GM18502 (cell line): ENCODE data around the gene ITPRIPL2.

ENCODE experiments used
- ATAC-seq: cut with Tn5 transposase; IDR thresholded peaks from one replicate; pipeline ENCODE4 v1.9.1; 2021; ENCODE audit warnings: mild to moderate bottlenecking; ENCODE audit not compliant: unreplicated experiment, poor library complexity

The ITPRIPL2 gene

DNA sequence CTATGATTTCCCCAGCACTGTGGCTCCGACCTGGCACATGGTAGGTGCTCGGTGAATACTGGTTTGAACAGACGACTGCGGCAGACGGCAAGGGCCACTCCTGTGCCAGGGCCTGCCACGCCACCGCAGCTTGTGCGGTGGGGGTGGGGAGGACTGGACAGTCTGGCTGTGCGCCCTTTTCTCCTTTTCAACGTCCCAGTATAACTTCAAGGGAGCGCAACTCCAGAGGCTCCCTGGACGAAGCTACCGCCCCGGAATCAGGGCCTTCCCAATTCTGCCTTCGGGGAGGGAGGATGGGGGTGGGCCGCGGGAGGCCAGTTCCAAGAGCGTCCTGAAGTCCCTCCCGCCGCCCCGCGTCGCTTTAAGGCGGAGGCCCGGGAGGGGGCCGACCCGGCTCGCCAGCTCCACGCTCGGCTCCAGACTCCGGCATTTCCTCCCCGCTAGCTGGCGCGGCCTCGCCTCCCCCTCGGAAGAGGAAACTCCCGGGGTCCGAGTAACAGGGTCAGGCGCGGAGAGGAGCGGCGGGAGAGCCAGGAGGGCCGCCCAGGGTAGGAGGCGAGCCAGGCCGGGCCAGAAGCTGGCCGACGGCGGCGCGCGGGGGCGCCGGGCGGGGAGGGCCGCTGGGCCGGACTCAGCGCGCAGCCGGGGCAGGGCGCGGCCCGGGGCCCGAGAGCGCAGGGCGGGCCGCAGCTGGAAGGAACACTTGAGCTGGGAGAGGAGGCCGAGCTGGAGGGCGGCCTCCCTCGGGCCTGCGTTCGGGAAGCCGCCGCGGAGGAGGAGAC lies at the start of gene ITPRIPL2:
Gene ITPRIPL2, plus strand, starts transcription at position 388 of the 782 bp plus-strand sequence. CDS start 498 bp downstream, outside the sequence.
- ATAC-seq = peak; percentile 39

DNA sequence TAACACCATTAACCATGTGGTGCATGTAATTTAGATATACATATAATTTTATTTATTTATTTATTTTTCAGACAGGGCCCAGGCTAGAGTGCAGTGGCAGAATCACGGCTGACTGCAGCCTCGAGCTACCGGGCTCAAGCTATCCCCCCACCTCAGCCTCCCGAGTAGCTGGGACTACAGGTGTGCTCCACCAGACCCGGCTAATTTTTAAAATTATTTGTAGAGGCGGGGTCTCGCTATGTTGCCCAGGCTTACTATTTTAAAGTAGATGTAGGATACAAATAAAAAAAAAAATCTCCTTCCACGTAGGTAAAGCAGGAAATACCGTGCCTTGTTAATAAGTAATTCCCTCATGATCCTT lies 46.8 kb upstream of the ITPRIPL2 start:
- ATAC-seq = no peak

DNA sequence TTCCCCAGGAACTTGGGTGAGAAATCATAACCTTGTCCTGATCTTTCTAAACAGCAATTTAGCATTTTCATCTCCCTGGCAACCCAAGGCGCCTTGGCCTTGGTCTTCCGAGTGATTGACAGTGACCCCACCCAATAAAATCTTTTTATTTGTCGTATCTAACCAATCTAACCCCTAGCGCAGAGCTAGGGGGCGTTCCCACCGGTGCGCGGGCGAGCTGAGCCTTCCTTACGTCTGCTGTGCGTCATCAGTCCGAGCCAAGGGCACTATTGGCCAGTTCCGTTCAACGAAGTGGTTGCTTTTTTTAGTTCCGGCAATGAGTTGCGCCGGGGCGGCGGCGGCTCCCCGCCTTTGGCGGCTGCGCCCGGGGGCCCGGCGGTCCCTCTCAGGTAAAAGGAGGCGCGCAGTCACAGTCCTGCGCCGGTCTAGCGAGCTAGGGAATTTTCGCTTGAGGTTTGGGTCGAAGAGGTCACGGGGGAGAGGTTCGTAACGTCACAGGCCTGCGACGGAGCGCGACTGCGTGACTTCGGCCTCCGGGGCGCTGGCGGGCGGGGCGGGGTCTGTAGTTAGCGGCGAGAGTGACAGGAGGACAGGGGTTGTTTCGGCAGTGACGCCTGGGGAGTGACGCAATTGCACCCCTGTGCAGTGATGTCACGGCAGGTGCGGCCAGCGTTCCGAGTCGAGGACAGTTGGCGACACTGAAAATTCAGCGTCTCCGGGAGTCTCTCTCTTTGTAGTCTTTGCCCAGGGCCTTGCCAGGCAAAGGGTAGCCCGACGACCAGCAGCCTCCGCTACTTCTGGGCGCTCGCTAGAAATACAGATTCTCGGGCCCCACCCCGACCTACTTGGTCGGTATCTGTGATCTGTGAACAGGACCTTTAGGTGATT lies 46.2 kb upstream of the ITPRIPL2 start, which contains the start of gene COQ7:
Gene COQ7, plus strand, starts transcription at position 266 of the 888 bp plus-strand sequence. Its CDS starts 51 bp downstream, at position 317.
- peak; percentile 91 for ATAC-seq

DNA sequence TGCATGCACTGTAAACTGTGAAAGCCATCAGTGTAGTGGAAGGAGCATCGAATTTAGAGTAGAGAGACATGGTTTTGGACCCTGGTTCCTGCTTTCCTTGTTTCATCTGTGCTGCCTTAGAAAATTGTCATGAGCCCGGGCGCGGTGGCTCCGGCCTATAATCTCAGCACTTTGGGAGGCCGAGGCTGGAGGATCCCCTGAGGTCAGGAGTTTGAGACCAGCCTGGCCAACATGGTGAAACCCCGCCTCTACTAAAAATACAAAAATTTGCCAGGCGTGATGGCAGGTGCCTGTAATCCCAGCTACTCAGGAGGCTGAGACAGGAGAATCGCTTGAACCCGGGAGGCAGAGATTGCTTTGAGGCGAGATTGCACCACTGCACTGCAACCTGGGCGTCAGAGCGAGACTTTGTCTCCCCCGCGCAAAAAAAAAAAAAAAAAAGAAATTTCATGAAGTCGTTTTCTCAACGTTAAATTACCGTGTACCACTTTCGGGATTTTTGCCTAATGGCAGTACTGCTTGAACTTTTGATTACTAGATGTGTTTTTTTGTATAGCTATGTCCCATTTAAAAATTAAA lies 45.4 kb upstream of the ITPRIPL2 start:
- ATAC-seq = no peak

DNA sequence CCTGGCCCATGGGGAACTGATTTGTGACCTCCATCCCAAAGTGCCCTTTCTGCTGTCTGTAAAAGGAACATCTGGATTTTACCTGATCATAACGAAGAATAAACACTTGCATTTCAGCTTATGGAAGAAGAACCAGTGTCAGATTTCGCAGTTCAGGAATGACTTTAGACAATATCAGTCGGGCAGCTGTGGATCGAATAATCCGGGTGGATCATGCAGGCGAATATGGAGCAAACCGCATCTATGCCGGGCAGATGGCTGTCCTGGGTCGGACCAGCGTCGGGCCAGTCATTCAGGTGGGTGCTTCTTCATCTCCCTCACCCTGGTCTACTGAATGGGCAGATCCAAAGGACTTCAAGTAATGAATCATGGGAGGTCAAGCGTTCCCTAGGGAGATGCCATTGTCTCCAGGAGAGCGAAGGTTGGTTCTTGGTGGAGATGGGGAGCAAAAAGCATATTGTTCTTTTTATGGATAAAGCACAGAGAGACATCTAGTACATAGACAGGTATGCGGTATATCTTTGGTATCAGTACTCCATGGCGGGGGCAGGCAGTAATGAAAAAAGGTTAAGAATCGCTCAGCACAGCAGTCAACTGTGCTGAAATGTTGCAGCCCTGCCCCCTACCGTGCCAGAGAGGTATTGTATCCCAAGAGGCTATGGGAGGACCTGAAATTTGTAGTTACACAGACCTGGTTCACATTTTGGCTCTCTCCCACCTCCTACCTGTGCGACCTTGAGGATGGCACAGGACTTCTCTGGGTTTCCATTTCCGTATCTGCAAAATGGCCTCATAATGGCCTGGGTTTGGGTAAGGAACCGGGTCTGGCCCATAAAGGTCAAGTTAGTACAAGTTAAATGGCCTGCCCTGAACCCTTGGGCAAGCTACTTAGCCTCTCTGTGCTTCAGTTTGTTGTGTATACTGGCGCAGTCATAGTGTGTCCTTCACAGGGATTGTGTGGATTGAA lies 41.7 kb upstream of the ITPRIPL2 start:
- ATAC-seq = no peak

DNA sequence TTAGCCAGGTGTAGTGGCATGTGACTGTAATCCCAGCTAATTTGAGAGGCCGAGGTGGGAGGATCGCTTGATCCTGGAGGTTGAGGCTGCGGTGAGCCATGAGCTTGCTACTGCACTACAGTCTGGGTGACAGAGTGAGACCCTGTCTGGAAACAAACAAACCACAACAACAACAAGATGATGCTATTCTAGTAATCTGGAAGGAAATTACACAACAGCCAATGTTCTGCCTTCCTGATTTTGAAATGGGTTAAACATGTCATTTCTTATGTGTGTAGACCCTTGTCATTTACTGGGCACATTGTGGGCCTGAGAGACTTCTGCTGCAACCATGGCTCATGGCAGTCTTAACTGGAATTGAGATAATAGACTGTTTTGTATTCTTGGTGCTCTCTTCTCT lies 40.4 kb upstream of the ITPRIPL2 start:
- ATAC-seq = no peak

DNA sequence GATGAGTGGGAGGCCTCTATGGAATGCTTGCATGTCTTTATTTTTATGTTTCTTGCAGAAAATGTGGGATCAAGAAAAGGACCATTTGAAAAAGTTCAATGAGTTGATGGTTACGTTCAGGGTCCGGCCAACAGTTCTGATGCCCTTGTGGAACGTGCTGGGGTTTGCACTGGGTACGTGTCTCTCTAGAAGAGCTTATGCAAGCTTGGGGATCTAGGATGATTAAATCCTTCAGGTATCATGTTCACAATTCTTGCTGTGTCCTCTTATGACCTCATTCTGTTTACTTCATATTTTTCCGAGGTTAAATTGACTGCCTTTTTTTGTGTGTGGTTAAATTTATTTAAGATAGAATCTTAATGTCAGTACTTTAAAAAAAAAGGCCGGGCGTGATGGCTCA lies 39.9 kb upstream of the ITPRIPL2 start:
- no peak for ATAC-seq

DNA sequence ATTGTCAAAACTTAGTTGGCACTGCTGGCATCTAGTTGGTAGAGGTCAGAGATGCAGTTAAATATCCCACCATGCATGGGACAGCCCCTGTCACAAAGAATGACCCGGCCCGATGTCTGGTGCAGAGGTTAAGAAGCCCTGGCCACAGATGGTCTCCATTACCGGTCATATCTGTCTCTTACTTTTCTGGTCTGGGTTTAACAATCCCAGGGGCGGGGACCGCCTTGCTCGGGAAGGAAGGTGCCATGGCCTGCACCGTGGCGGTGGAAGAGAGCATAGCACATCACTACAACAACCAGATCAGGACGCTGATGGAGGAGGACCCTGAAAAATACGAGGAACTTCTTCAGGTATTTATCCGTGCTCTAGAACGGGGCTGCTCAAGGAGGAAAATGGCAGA lies 38.3 kb upstream of the ITPRIPL2 start:
- ATAC-seq = no peak

DNA sequence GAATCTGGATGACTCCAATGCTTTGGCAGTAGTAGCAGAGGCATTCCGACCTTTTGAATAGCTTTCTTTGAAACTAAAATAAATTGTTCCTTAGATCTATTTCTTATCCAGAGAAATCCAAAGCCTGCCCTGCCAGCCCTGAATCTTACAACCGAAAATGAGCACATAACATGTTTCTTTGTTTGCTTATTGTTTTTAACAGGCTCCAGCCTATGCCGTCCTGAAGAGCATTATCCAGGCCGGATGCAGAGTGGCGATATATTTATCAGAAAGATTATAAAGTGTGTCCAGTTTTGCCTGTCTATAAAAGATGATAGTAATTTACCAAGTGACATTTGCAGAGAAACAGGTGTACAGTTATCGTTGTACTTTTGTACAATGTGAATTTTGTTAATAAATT lies 35.9 kb upstream of the ITPRIPL2 start:
- ATAC-seq = no peak

DNA sequence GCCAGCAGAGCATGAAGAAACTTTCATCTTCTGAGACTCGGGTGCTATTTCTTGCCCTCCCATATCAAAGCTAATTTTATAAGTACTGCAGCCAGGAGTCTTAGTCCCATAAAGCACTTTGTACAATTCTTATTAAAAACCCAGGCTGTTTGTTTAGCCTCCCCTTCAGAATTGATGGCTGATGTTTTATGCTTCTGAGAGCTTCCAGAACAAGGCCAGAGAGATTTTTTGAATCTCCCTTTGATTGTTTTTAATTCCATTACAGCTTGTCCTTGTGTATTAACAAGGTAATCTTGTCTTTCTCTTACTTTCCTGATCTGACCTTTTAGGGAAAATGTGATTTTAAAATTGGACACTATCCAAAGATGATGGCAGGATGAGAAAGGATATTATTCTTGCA lies 30.1 kb upstream of the ITPRIPL2 start:
- ATAC-seq = no peak

DNA sequence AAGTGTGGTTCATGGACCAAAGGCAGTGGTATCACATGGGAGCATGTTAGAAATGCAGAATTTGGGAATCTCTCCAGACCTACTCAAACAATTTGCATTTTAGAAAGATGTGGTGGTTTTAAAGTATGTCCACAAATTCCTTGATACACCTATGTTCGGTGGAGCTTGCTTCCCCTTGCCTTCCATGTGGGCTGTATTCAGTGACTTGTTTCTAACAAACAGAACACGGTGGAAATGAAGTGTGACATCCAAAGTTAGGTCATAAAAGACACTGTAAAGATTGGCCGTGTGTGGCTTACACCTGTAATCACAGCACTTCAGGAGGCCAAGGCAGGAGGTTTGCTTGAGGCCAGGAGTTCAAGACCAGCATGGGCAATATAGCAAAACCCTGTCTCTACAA lies 29.6 kb upstream of the ITPRIPL2 start:
- ATAC-seq = no peak

DNA sequence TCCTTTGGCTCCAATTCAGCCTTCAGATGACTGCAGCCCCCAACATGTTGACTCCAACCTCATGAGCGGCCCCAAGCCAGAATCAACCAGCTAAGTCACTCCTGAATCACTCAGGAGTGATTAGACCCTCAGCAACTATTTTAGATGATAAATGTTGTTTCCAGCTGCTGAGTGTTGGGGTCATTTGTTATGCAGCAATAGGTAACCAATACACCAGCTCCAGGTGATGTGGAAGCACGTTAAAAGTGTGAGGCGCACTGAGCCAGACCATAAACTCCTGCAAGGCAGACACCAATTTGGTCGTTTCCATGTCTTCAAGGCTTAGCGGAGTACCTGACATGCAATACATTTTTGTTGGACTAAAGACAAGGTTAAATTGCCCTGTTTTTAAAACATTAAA lies 28.9 kb upstream of the ITPRIPL2 start:
- no peak for ATAC-seq

DNA sequence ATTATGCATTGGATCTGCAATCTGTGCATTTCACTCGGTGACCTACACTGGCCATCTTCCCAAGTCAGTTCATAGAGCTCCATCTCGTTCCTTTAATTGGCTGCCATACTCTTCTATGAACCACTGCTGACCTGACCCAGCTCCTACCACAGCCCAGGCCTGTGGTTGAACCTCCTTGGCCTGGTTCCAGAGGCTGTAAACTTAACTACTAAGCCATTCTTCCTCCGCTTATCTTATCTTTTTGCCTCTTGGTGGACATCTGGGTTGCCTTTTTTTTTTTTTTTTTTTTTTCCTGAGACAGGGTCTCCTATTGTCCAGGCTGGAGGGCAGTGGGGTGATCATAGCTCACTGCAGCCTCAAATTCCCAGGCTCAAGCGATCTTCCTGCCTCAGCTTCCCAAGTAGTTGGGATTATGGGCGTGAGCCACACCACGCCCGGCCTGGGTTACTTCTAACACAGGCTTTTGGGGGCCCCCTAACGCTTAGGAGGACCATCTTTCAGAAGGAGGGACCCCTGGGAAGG lies 28.0 kb upstream of the ITPRIPL2 start:
- no peak for ATAC-seq

DNA sequence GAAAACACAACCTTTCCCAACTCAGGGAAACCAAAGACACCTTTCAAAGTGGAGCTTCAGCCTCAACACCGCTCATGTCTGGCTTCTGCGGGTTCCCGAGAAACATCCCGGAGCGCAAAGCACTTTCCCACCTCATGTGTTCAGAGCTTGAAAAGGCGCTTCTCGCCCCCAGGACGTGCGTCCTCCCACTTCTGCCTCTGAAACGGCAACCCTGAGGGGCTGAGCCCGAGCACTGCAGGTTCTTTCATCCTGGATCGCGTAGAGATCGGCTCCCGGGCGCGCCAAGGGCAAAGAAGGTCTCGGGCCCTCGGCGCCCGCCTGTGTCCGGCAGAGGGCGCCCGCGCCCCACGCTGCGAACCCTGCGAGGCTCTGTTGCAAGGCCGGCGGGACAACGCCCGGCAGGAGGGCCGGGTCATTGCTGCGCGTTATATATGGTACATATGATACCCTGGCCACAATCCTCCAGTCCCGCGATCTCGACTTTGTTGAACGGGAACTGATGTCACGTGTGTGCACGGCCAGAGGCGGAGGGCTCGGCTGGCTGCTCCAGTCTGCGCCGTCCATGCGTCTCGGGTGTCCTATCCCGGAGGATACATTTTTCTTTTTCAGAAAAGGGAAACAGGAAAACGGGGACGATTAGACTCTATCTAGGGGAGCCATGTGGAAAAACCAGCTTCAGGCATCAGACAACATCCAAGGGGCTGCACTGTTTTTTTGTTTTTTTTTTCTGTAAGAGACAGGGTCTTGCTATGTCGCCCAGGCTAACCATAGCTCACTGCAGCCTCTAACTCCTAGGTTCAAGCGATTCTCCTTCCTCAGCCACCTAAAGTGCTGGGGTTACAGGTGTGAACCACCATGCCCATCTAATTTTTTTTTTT lies 27.2 kb upstream of the ITPRIPL2 start:
- peak; percentile 57 for ATAC-seq

DNA sequence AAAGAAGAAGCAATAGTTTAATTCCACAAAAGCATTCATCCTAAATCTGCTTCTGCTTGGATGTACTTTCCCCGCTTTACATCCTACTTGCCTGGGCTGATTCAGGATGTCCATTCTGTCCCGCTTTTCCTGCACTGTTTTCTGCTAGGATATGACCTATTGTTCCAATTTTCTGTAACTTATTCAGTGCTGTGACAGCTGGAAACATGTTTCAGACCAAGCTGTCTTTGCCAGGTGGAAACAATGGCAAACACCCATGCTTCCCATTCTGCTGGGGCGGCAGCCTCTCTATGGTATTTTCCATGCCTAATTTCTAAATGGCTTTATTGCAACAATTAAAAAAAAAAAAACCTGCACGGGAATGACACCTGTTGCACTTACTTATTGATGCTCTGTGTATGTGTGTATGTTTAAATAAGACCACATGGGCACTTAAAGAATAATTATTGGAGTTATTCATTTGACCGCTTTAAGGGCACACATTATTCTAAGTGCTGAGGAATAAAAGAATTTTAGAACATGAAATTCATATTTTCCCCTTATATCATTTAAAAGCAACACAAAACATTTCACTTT lies 25.3 kb upstream of the ITPRIPL2 start:
- no peak for ATAC-seq

DNA sequence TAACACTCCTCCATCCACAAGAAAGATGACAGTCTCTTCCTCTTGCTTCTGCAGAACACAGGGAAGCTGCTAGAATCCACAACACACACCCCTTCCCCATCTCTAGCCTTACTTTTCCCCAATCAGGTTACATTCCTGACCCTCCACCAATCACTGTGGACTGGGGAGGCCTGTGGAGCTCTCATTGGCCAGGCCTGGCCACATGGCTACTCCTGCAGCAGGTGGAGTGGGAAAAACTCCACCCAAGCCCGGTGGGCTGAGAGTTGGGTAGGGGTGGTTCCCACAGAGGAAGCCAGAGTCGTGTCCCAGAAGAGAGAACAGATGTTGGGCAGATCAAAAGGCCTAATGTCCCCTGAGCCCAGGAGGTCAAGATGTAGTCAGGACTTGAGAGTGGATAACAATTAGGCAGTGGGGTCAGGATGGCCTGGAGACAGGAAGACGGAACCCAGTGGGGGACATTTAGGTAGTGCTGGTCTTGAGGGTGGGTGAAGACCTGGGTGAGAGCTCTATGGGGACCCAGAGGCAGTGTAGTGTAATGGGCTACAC lies 24.3 kb upstream of the ITPRIPL2 start:
- ATAC-seq = no peak

DNA sequence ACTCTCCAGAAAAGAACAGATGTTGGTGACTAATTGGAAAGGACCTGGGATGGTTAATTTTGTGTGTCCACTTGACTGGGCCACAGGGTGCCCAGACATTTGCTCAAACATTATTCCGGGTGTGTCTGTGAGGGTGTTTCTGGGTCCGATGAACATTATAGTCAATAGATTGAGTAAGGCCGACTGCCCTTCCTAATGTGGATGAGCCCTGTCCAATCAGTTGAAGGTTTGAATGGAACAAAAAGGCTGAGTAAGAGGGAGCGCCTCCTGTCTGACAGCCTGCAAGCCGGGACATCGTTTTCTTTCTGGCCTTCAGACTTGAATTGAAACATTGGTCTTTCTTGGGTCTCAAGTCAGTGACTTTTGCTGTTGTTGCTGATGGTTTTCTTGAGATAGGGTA lies 22.8 kb upstream of the ITPRIPL2 start:
- ATAC-seq = no peak
